Tibial artery (tissue), 4 donors: Measurements from ENCODE around the gene SARDH.

ENCODE experiments used
- DNase-seq, 2 donors: peaks; one replicate each; pipeline ENCODE4 v3.0.0-alpha.2; 2019
- H3K27ac ChIP-seq, 2 donors: fragments of 200-600 bp; sonication (generic) in 1 of 2; 1 replicate in 1 of 2; 2 replicates in 1 of 2; pipeline ENCODE4 v1.5.1; 2018 to 2019; ENCODE audit warnings: mild to moderate bottlenecking in 1 of 2
- H3K27me3 ChIP-seq, 2 donors: fragments of 200-600 bp; sonication (generic) in 1 of 2; one replicate each; pipeline versions ENCODE4 v1.5.1 to v1.6.0; 2016 to 2019
- H3K36me3 ChIP-seq, 3 donors: fragments of 200-600 bp; sonication (generic) in 2 of 3; one replicate each; pipeline ENCODE4 v1.5.1; 2016 to 2019; ENCODE audit warnings: mild to moderate bottlenecking in 2 of 3
- H3K4me1 ChIP-seq, 4 donors: fragments of 200-600 bp; sonication (generic) in 2 of 4; 1 replicate in 3 of 4; 2 replicates in 1 of 4; pipeline ENCODE4 v1.5.1; 2016 to 2019
- H3K4me3 ChIP-seq, 2 donors: fragments of 200-600 bp; sonication (generic) in 1 of 2; 1 replicate in 1 of 2; 2 replicates in 1 of 2; pipeline ENCODE4 v1.5.1; 2018 to 2019; ENCODE audit warnings: mild to moderate bottlenecking in 2 of 2
- H3K9me3 ChIP-seq, 3 donors: fragments of 200-600 bp; sonication (generic) in 1 of 3; one replicate each; pipeline ENCODE4 v1.5.1; 2016 to 2019
- intact Hi-C: fragments of 100-400 bp; cut with DNase I; formaldehyde crosslinking; loops from one replicate; pipeline ENCODE4 v1.15.0; 2023; ENCODE audit warnings: low total_unique reads
- TF ChIP-seq, protein P1 (sequence below), 2 experiments: fragments of 200-600 bp in 1 of 2; fragments of 450-650 bp in 1 of 2; IDR thresholded peaks; one replicate each; pipeline ENCODE4 v1.5.1; 2017 to 2019; ENCODE audit warnings: antibody characterized with exemption in 2 of 2, mild to moderate bottlenecking in 1 of 2, moderate library complexity in 1 of 2

SARDH gene

GRCh38 chr9:133691626-133692363 is 46.4 kb downstream of the SARDH start:
- no peak overlapping the region for H3K27ac ChIP-seq
- no peaks in the 10 kb centered on the region for H3K9me3 ChIP-seq
- intact Hi-C loops, result no loop called here
- peaks cover 0 to 48% of the 10 kb centered on the region in 2 donors for H3K27me3 ChIP-seq
- TF ChIP-seq, protein P1, sequence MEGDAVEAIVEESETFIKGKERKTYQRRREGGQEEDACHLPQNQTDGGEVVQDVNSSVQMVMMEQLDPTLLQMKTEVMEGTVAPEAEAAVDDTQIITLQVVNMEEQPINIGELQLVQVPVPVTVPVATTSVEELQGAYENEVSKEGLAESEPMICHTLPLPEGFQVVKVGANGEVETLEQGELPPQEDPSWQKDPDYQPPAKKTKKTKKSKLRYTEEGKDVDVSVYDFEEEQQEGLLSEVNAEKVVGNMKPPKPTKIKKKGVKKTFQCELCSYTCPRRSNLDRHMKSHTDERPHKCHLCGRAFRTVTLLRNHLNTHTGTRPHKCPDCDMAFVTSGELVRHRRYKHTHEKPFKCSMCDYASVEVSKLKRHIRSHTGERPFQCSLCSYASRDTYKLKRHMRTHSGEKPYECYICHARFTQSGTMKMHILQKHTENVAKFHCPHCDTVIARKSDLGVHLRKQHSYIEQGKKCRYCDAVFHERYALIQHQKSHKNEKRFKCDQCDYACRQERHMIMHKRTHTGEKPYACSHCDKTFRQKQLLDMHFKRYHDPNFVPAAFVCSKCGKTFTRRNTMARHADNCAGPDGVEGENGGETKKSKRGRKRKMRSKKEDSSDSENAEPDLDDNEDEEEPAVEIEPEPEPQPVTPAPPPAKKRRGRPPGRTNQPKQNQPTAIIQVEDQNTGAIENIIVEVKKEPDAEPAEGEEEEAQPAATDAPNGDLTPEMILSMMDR (IDR thresholded peaks at IDR 0.05), result no peak
- H3K4me3 ChIP-seq, result no peak overlapping the region
- no peaks in the 10 kb centered on the region for H3K4me1 ChIP-seq
- no peak for DNase-seq
- no peaks in the 10 kb centered on the region for H3K36me3 ChIP-seq

GRCh38 chr9:133691191-133691590 is 47.0 kb downstream of the SARDH start:
- TF ChIP-seq, protein P1 (IDR thresholded peaks at IDR 0.05), result no peak
- intact Hi-C loops, result no loop called here
- no peak overlapping the region for H3K4me3 ChIP-seq
- H3K27me3 ChIP-seq, result peaks cover 0 to 48% of the 10 kb centered on the region in 2 donors
- H3K4me1 ChIP-seq, result no peaks in the 10 kb centered on the region
- no peaks in the 10 kb centered on the region for H3K36me3 ChIP-seq
- H3K27ac ChIP-seq, result no peak overlapping the region
- H3K9me3 ChIP-seq, result no peaks in the 10 kb centered on the region
- DNase-seq, result no peak

GRCh38 chr9:133690081-133690561 is 48.0 kb downstream of the SARDH start:
- TF ChIP-seq, protein P1 (IDR thresholded peaks at IDR 0.05), result no peak
- intact Hi-C loops, result no loop called here
- H3K4me3 ChIP-seq, result no peak overlapping the region
- no peak for DNase-seq
- no peak overlapping the region for H3K27ac ChIP-seq
- H3K27me3 ChIP-seq, result peaks cover 0 to 41% of the 10 kb centered on the region in 2 donors
- H3K9me3 ChIP-seq, result no peaks in the 10 kb centered on the region
- no peaks in the 10 kb centered on the region for H3K36me3 ChIP-seq
- H3K4me1 ChIP-seq, result no peaks in the 10 kb centered on the region

GRCh38 chr9:133689151-133689763 is 48.9 kb downstream of the SARDH start:
- Histone ChIP-seq H3K36me3 (no peaks in the 10 kb centered on the region), H3K27me3 (peaks cover 0 to 36% of the 10 kb centered on the region in 2 donors), H3K4me3 (no peak overlapping the region), H3K27ac (no peak overlapping the region), H3K4me1 (no peaks in the 10 kb centered on the region), H3K9me3 (no peaks in the 10 kb centered on the region)
- TF ChIP-seq, protein P1 (IDR thresholded peaks at IDR 0.05), result no peak
- DNase-seq, result no peak
- intact Hi-C loops, result no loop called here

- TF ChIP-seq, protein P1 (IDR thresholded peaks at IDR 0.05), result no peak
- intact Hi-C loops, result no loop called here
- no peaks in the 10 kb centered on the region for H3K36me3 ChIP-seq
- H3K27me3 ChIP-seq, result peaks cover 0 to 36% of the 10 kb centered on the region in 2 donors
- no peak overlapping the region for H3K27ac ChIP-seq
- no peak overlapping the region for H3K4me3 ChIP-seq
- no peaks in the 10 kb centered on the region for H3K4me1 ChIP-seq
- H3K9me3 ChIP-seq, result no peaks in the 10 kb centered on the region
- no peak for DNase-seq
Observed at GRCh38 chr9:133687856-133688761, 50.0 kb downstream of the SARDH start.
